ENCODE data around the gene IFRD2. TPM values are rescaled to one million over a fixed set of nuclear protein-coding genes. Genes with fewer than 3 reads are reported as not detected.
A peak's percentile ranks its signal among the peaks of the same experiment; 100 is the strongest.

IFRD2 gene
- total and polyA plus RNA-seq, 2 donors (not counting 1 experiment from before 2014, with no cell fraction given): 28.1 to 51.0 TPM

- no peaks in the 10 kb centered on the region for H4K20me1 ChIP-seq (ENCODE audit: control insufficient read depth, extremely low read depth, insufficient read depth, low read length)
- H3K79me2 ChIP-seq (ENCODE audit: control insufficient read depth, insufficient read depth, low read length): peaks cover 31% of the 10 kb centered on the region
- H3K4me2 ChIP-seq (ENCODE audit: extremely low read depth, insufficient read depth, low read length): no peak overlapping the region
- no peak overlapping the region for H3K4me3 ChIP-seq (replicated peaks in 1 of 4; ENCODE audit: control extremely low read depth in 1 of 4, insufficient read depth in 1 of 4, low read depth in 3 of 4, low read length in 4 of 4)
- DNase-seq (ENCODE audit: low read depth in 2 of 2): no peak
- H3K27ac ChIP-seq (ENCODE audit: insufficient read depth, low read length): no peak overlapping the region
- no peak overlapping the region for H3K9ac ChIP-seq (ENCODE audit: insufficient read depth, low read length)
- no peak overlapping the region for H2AFZ ChIP-seq (ENCODE audit: low read length)
- H3K9me3 ChIP-seq (ENCODE audit: control insufficient read depth, insufficient read depth, low read depth, low read length): no peaks in the 10 kb centered on the region
- H3K4me1 ChIP-seq (ENCODE audit: control insufficient read depth, extremely low read depth, insufficient read depth, low read length): peaks cover 10% of the 10 kb centered on the region
- no peaks in the 10 kb centered on the region for H3K27me3 ChIP-seq (ENCODE audit: control insufficient read depth, insufficient read depth, low read length)
- peaks cover 8% of the 10 kb centered on the region for H3K36me3 ChIP-seq (ENCODE audit: control insufficient read depth, insufficient read depth, low read length)
- TF ChIP-seq CTCF (conservative IDR thresholded peaks at IDR 0.05 in 1 of 2, IDR thresholded peaks at IDR 0.05 in 1 of 2; ENCODE audit: low read depth in 1 of 2, low read length in 2 of 2) (no peak), EZH2 (IDR thresholded peaks at IDR 0.05; ENCODE audit: low read length, missing control alignments) (no peak)
Observed at GRCh38 chr3:50323614-50324199, 31.5 kb upstream of the IFRD2 start.

- H4K20me1 ChIP-seq (ENCODE audit: control insufficient read depth, extremely low read depth, insufficient read depth, low read length): no peaks in the 10 kb centered on the region
- H3K9ac ChIP-seq (ENCODE audit: insufficient read depth, low read length): no peak overlapping the region
- no peak overlapping the region for H2AFZ ChIP-seq (ENCODE audit: low read length)
- H3K36me3 ChIP-seq (ENCODE audit: control insufficient read depth, insufficient read depth, low read length): peaks cover 14% of the 10 kb centered on the region
- TF ChIP-seq EZH2 (IDR thresholded peaks at IDR 0.05; ENCODE audit: low read length, missing control alignments): no peak
- no peak for TF ChIP-seq CTCF (conservative IDR thresholded peaks at IDR 0.05 in 1 of 2, IDR thresholded peaks at IDR 0.05 in 1 of 2; ENCODE audit: low read depth in 1 of 2, low read length in 2 of 2)
- H3K4me2 ChIP-seq (ENCODE audit: extremely low read depth, insufficient read depth, low read length): no peak overlapping the region
- H3K27ac ChIP-seq (ENCODE audit: insufficient read depth, low read length): no peak overlapping the region
- H3K9me3 ChIP-seq (ENCODE audit: control insufficient read depth, insufficient read depth, low read depth, low read length): no peaks in the 10 kb centered on the region
- no peaks in the 10 kb centered on the region for H3K27me3 ChIP-seq (ENCODE audit: control insufficient read depth, insufficient read depth, low read length)
- peaks cover 34% of the 10 kb centered on the region for H3K79me2 ChIP-seq (ENCODE audit: control insufficient read depth, insufficient read depth, low read length)
- no peak for DNase-seq (ENCODE audit: low read depth in 2 of 2)
- H3K4me1 ChIP-seq (ENCODE audit: control insufficient read depth, extremely low read depth, insufficient read depth, low read length): peaks cover 8% of the 10 kb centered on the region
- H3K4me3 ChIP-seq (replicated peaks in 1 of 4; ENCODE audit: control extremely low read depth in 1 of 4, insufficient read depth in 1 of 4, low read depth in 3 of 4, low read length in 4 of 4): no peak overlapping the region
Observed at GRCh38 chr3:50323092-50323600, 30.9 kb upstream of the IFRD2 start.

GRCh38 chr3:50322386-50323091 lies 30.3 kb upstream of the IFRD2 start, which contains the start of gene HYAL2:
Gene HYAL2, minus strand, starts transcription at chr3:50322745. Its CDS starts 2,256 bp downstream, at chr3:50320489.
- no peaks in the 10 kb centered on the region for H3K9me3 ChIP-seq (ENCODE audit: control insufficient read depth, insufficient read depth, low read depth, low read length)
- no peak for TF ChIP-seq CTCF (conservative IDR thresholded peaks at IDR 0.05 in 1 of 2, IDR thresholded peaks at IDR 0.05 in 1 of 2; ENCODE audit: low read depth in 1 of 2, low read length in 2 of 2)
- no peak for TF ChIP-seq EZH2 (IDR thresholded peaks at IDR 0.05; ENCODE audit: low read length, missing control alignments)
- H3K27ac ChIP-seq (ENCODE audit: insufficient read depth, low read length): peak within 1 kb of the TSS; percentile 99
- peak within 1 kb of the TSS; percentile 99 for H3K9ac ChIP-seq (ENCODE audit: insufficient read depth, low read length)
- H3K36me3 ChIP-seq (ENCODE audit: control insufficient read depth, insufficient read depth, low read length): peaks cover 18% of the 10 kb centered on the region
- H3K4me2 ChIP-seq (ENCODE audit: extremely low read depth, insufficient read depth, low read length): peak within 1 kb of the TSS; percentile 69
- no peaks in the 10 kb centered on the region for H3K27me3 ChIP-seq (ENCODE audit: control insufficient read depth, insufficient read depth, low read length)
- peak within 1 kb of the TSS; percentile 95 for H2AFZ ChIP-seq (ENCODE audit: low read length)
- no peak for DNase-seq (ENCODE audit: low read depth in 2 of 2)
- H3K4me3 ChIP-seq (replicated peaks in 1 of 4; ENCODE audit: control extremely low read depth in 1 of 4, insufficient read depth in 1 of 4, low read depth in 3 of 4, low read length in 4 of 4): peak within 1 kb of the TSS; percentile 64 to 69 (median 66)
- H4K20me1 ChIP-seq (ENCODE audit: control insufficient read depth, extremely low read depth, insufficient read depth, low read length): no peaks in the 10 kb centered on the region
- H3K79me2 ChIP-seq (ENCODE audit: control insufficient read depth, insufficient read depth, low read length): peaks cover 32% of the 10 kb centered on the region
- H3K4me1 ChIP-seq (ENCODE audit: control insufficient read depth, extremely low read depth, insufficient read depth, low read length): peaks cover 8% of the 10 kb centered on the region
